GM23338 (cell line): ENCODE data around the gene IGF2. TPM values are rescaled to one million over a fixed set of nuclear protein-coding genes. Genes with fewer than 3 reads are reported as not detected.

Source experiments
- ATAC-seq: fragments of 200-7000 bp; cut with Tn5 transposase; 3 replicates; pipeline ENCODE4 v1.9.1; 2020
- DNase-seq: peaks from one replicate; pipeline ENCODE4 v3.0.0-alpha.2; 2015; ENCODE audit warnings: low spot score
- H2AFZ ChIP-seq: fragments of 200-600 bp; sonication (generic); 2 replicates; pipeline ENCODE4 v1.8.0; 2016; ENCODE audit warnings: antibody characterized with exemption, mild to moderate bottlenecking, moderate library complexity
- H3F3A ChIP-seq: fragments of 200-600 bp; sonication (generic); replicated peaks from 2 replicates; pipeline ENCODE4 v1.8.0; 2017; ENCODE audit warnings: antibody characterized with exemption, mixed run types, low read depth
- H3K27ac ChIP-seq: fragments of 200-600 bp; sonication (generic); 2 replicates; pipeline ENCODE4 v1.6.1; 2016; ENCODE audit warnings: low read depth
- H3K27me3 ChIP-seq: fragments of 200-600 bp; sonication (generic); 2 replicates; pipeline ENCODE4 v1.8.0; 2016; ENCODE audit warnings: mild to moderate bottlenecking, mixed run types, moderate library complexity; ENCODE audit not compliant: insufficient read depth
- H3K36me3 ChIP-seq: fragments of 200-600 bp; sonication (generic); 2 replicates; pipeline ENCODE4 v1.8.0; 2016; ENCODE audit warnings: mild to moderate bottlenecking; ENCODE audit not compliant: insufficient read depth
- H3K4me1 ChIP-seq: fragments of 200-600 bp; sonication (generic); 2 replicates; pipeline ENCODE4 v1.8.0; 2016; ENCODE audit warnings: mild to moderate bottlenecking, moderate library complexity; ENCODE audit not compliant: insufficient read depth
- H3K4me2 ChIP-seq: fragments of 200-600 bp; sonication (generic); 2 replicates; pipeline ENCODE4 v1.7.1; 2017; ENCODE audit warnings: mixed run types
- H3K4me3 ChIP-seq: fragments of 200-600 bp; sonication (generic); 2 replicates; pipeline ENCODE4 v1.6.1; 2016; ENCODE audit warnings: mixed run types
- H3K79me2 ChIP-seq: fragments of 200-600 bp; sonication (generic); replicated peaks from 2 replicates; pipeline ENCODE4 v1.8.0; 2017; ENCODE audit warnings: mild to moderate bottlenecking; ENCODE audit not compliant: insufficient read depth
- H3K9me2 ChIP-seq: fragments of 200-600 bp; sonication (generic); 2 replicates; pipeline ENCODE4 v1.8.0; 2017; ENCODE audit not compliant: insufficient read depth
- H4K20me1 ChIP-seq: fragments of 200-600 bp; sonication (generic); replicated peaks from 2 replicates; pipeline ENCODE4 v1.8.0; 2017; ENCODE audit warnings: mild to moderate bottlenecking; ENCODE audit not compliant: insufficient read depth
- H3K27ac Mint-ChIP-seq: 2 replicates; pipeline ENCODE4 v1.8.0; 2020; ENCODE audit warnings: inconsistent platforms, mild to moderate bottlenecking, moderate library complexity, mixed read lengths
- H3K27me3 Mint-ChIP-seq: 3 replicates; pipeline ENCODE4 v1.8.0; 2022; ENCODE audit warnings: low read depth, mild to moderate bottlenecking, moderate library complexity, mixed read lengths, inconsistent platforms; ENCODE audit not compliant: insufficient read depth, poor library complexity
- H3K36me3 Mint-ChIP-seq: 3 replicates; pipeline ENCODE4 v1.8.0; 2021; ENCODE audit warnings: low read depth, mild to moderate bottlenecking, inconsistent platforms, moderate library complexity, mixed read lengths
- H3K4me1 Mint-ChIP-seq: 3 replicates; pipeline ENCODE4 v1.8.0; 2020; ENCODE audit warnings: mild to moderate bottlenecking, inconsistent platforms, mixed read lengths
- H3K4me3 Mint-ChIP-seq: 3 replicates; pipeline ENCODE4 v1.8.0; 2021; ENCODE audit warnings: moderate library complexity, mild to moderate bottlenecking, inconsistent platforms, mixed read lengths
- H3K9me3 Mint-ChIP-seq: 3 replicates; pipeline ENCODE4 v1.8.0; 2020; ENCODE audit warnings: moderate library complexity, mild to moderate bottlenecking, inconsistent platforms, mixed read lengths
- CREB1 ChIP-seq: fragments of 250-450 bp; sonication (Bioruptor Pico); IDR thresholded peaks from 2 replicates; pipeline ENCODE4 v1.5.0; 2020; ENCODE audit warnings: low read depth, mild to moderate bottlenecking, moderate library complexity
- EZH2 ChIP-seq: fragments of 200-600 bp; sonication (generic); IDR thresholded peaks from one replicate; pipeline ENCODE4 v1.8.0; 2017; ENCODE audit warnings: antibody characterized with exemption, mild to moderate bottlenecking, low read depth; ENCODE audit not compliant: unreplicated experiment
- EZH2phosphoT487 ChIP-seq: fragments of 200-600 bp; sonication (generic); IDR thresholded peaks from one replicate; pipeline ENCODE4 v1.8.1; 2018; ENCODE audit warnings: antibody characterized with exemption; ENCODE audit not compliant: unreplicated experiment
- JUNB ChIP-seq: IDR thresholded peaks from one replicate; pipeline ENCODE4 v1.6.1; 2016; ENCODE audit warnings: antibody characterized with exemption; ENCODE audit not compliant: unreplicated experiment
- NANOG ChIP-seq: IDR thresholded peaks from 2 replicates; pipeline ENCODE4 v1.6.1; 2016; ENCODE audit warnings: antibody characterized with exemption, borderline replicate concordance
- POLR2AphosphoS5 ChIP-seq: IDR thresholded peaks from 2 replicates; pipeline ENCODE4 v1.6.1; 2016; ENCODE audit warnings: antibody characterized with exemption, low read depth
- STAT1 ChIP-seq: IDR thresholded peaks from one replicate; pipeline ENCODE4 v1.6.1; 2016; ENCODE audit warnings: antibody characterized with exemption; ENCODE audit not compliant: unreplicated experiment
- ZNF114 ChIP-seq: fragments of 250-450 bp; sonication (Bioruptor Pico); IDR thresholded peaks from 2 replicates; pipeline ENCODE4 v1.5.0; 2020; ENCODE audit warnings: mild to moderate bottlenecking, moderate library complexity
- ZNF331 ChIP-seq: fragments of 250-450 bp; sonication (Bioruptor Pico); IDR thresholded peaks from 2 replicates; pipeline ENCODE4 v1.5.0; 2020; ENCODE audit warnings: low read depth, mild to moderate bottlenecking, moderate library complexity
- polyA plus RNA-seq: library from polyadenylated mRNA; unstranded; fragments of >200 nt; fragmentation: Nextera tagmentation; extraction: Ambion mirVana; gene quantifications from 2 replicates; pipeline ENCODE4 v1.2.1, GENCODE V29; 2016
- total RNA-seq: library from RNA; depleted of rRNA; stranded (reverse); fragments of >200 nt; shearing (Covaris generic); gene quantifications from 2 replicates; pipeline ENCODE4 v1.2.3, GENCODE V29; 2014
- TF ChIP-seq, protein P1 (sequence below): fragments of 250-450 bp; sonication (Bioruptor Pico); IDR thresholded peaks from 2 replicates; pipeline ENCODE4 v1.5.0; 2020; ENCODE audit warnings: mild to moderate bottlenecking, moderate library complexity
- TF ChIP-seq, protein P2 (sequence below), 2 experiments: fragments of 200-600 bp in 1 of 2; sonication (generic) in 1 of 2; conservative IDR thresholded peaks; 2 replicates each; pipeline versions ENCODE4 v1.5.1 to v1.6.1; 2016 to 2017; ENCODE audit warnings: antibody characterized with exemption in 2 of 2, low read depth in 2 of 2, mild to moderate bottlenecking in 2 of 2, moderate library complexity in 1 of 2
- TF ChIP-seq, protein P3 (sequence below): IDR thresholded peaks from one replicate; pipeline ENCODE4 v1.6.1; 2018; ENCODE audit warnings: antibody characterized with exemption; ENCODE audit not compliant: unreplicated experiment
- TF ChIP-seq, protein P4 (sequence below): IDR thresholded peaks from 2 replicates; pipeline ENCODE4 v1.6.1; 2016; ENCODE audit warnings: antibody characterized with exemption

Gene IGF2
- total and polyA plus RNA-seq, 2 experiments from 2014 or later: 1.4 to 4.0 TPM

DNA sequence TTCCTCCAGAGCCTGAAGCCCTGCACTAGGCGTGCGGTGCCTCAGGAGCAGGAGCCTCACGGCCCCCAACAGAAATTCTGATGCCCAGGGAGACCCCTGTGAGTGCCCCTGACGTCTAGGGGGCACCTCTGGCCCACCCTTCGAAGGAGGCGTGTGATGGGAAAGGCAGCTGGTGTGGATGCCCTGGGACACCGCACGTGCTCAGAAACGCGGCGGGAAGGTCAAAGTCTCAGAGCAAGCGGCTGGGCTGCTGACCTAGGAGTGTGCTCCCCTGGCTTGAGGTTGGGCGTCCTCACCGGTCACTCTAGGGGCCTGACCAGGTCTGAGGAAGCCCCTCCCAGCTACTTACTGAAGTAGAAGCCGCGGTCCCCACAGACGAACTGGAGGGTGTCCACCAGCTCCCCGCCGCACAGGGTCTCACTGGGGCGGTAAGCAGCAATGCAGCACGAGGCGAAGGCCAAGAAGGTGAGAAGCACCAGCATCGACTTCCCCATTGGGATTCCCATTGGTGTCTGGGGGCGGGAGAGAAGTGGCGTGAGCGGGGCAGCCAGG is 4.1 kb downstream of the IGF2 start:
- Histone ChIP-seq H3K4me2 (no peak overlapping the region), H3K36me3 (no peaks in the 10 kb centered on the region), H3K4me3 (no peak overlapping the region), H3K4me1 (peaks cover 3% of the 10 kb centered on the region; the same call in 1 of the 2 replicates), H3K79me2 (no peaks in the 10 kb centered on the region), H3K27me3 (peaks cover 46% of the 10 kb centered on the region), H3K9me2 (no peaks in the 10 kb centered on the region), H2AFZ (no peak overlapping the region), H3K27ac (no peak overlapping the region), H3F3A (no peaks in the 10 kb centered on the region), H4K20me1 (no peaks in the 10 kb centered on the region)
- H3K4me1 Mint-ChIP-seq: peaks cover 9% of the 10 kb centered on the region; the same call in 2 of the 3 replicates
- ATAC-seq (no peak), DNase-seq (no peak)
- H3K27me3 Mint-ChIP-seq: peaks cover 61% of the 10 kb centered on the region
- H3K4me3 Mint-ChIP-seq: no peak overlapping the region; the same call in 2 of the 3 replicates
- TF ChIP-seq, protein P1, sequence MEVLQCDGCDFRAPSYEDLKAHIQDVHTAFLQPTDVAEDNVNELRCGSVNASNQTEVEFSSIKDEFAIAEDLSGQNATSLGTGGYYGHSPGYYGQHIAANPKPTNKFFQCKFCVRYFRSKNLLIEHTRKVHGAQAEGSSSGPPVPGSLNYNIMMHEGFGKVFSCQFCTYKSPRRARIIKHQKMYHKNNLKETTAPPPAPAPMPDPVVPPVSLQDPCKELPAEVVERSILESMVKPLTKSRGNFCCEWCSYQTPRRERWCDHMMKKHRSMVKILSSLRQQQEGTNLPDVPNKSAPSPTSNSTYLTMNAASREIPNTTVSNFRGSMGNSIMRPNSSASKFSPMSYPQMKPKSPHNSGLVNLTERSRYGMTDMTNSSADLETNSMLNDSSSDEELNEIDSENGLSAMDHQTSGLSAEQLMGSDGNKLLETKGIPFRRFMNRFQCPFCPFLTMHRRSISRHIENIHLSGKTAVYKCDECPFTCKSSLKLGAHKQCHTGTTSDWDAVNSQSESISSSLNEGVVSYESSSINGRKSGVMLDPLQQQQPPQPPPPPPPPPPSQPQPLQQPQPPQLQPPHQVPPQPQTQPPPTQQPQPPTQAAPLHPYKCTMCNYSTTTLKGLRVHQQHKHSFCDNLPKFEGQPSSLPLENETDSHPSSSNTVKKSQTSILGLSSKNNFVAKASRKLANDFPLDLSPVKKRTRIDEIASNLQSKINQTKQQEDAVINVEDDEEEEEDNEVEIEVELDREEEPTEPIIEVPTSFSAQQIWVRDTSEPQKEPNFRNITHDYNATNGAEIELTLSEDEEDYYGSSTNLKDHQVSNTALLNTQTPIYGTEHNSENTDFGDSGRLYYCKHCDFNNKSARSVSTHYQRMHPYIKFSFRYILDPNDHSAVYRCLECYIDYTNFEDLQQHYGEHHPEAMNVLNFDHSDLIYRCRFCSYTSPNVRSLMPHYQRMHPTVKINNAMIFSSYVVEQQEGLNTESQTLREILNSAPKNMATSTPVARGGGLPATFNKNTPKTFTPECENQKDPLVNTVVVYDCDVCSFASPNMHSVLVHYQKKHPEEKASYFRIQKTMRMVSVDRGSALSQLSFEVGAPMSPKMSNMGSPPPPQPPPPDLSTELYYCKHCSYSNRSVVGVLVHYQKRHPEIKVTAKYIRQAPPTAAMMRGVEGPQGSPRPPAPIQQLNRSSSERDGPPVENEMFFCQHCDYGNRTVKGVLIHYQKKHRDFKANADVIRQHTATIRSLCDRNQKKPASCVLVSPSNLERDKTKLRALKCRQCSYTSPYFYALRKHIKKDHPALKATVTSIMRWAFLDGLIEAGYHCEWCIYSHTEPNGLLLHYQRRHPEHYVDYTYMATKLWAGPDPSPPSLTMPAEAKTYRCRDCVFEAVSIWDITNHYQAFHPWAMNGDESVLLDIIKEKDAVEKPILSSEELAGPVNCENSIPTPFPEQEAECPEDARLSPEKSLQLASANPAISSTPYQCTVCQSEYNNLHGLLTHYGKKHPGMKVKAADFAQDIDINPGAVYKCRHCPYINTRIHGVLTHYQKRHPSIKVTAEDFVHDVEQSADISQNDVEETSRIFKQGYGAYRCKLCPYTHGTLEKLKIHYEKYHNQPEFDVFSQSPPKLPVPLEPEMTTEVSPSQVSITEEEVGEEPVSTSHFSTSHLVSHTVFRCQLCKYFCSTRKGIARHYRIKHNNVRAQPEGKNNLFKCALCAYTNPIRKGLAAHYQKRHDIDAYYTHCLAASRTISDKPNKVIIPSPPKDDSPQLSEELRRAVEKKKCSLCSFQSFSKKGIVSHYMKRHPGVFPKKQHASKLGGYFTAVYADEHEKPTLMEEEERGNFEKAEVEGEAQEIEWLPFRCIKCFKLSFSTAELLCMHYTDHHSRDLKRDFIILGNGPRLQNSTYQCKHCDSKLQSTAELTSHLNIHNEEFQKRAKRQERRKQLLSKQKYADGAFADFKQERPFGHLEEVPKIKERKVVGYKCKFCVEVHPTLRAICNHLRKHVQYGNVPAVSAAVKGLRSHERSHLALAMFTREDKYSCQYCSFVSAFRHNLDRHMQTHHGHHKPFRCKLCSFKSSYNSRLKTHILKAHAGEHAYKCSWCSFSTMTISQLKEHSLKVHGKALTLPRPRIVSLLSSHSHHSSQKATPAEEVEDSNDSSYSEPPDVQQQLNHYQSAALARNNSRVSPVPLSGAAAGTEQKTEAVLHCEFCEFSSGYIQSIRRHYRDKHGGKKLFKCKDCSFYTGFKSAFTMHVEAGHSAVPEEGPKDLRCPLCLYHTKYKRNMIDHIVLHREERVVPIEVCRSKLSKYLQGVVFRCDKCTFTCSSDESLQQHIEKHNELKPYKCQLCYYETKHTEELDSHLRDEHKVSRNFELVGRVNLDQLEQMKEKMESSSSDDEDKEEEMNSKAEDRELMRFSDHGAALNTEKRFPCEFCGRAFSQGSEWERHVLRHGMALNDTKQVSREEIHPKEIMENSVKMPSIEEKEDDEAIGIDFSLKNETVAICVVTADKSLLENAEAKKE: no peak
- TF ChIP-seq JUNB: no peak
- TF ChIP-seq ZNF114 (CRISPR knock-in tag): no peak
- no peak for TF ChIP-seq ZNF331 (CRISPR knock-in tag)
- TF ChIP-seq, protein P2, sequence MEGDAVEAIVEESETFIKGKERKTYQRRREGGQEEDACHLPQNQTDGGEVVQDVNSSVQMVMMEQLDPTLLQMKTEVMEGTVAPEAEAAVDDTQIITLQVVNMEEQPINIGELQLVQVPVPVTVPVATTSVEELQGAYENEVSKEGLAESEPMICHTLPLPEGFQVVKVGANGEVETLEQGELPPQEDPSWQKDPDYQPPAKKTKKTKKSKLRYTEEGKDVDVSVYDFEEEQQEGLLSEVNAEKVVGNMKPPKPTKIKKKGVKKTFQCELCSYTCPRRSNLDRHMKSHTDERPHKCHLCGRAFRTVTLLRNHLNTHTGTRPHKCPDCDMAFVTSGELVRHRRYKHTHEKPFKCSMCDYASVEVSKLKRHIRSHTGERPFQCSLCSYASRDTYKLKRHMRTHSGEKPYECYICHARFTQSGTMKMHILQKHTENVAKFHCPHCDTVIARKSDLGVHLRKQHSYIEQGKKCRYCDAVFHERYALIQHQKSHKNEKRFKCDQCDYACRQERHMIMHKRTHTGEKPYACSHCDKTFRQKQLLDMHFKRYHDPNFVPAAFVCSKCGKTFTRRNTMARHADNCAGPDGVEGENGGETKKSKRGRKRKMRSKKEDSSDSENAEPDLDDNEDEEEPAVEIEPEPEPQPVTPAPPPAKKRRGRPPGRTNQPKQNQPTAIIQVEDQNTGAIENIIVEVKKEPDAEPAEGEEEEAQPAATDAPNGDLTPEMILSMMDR (conservative IDR thresholded peaks at IDR 0.05; ENCODE audit: low read depth in 2 of 2): no peak
- TF ChIP-seq POLR2AphosphoS5: no peak
- TF ChIP-seq, protein P3, sequence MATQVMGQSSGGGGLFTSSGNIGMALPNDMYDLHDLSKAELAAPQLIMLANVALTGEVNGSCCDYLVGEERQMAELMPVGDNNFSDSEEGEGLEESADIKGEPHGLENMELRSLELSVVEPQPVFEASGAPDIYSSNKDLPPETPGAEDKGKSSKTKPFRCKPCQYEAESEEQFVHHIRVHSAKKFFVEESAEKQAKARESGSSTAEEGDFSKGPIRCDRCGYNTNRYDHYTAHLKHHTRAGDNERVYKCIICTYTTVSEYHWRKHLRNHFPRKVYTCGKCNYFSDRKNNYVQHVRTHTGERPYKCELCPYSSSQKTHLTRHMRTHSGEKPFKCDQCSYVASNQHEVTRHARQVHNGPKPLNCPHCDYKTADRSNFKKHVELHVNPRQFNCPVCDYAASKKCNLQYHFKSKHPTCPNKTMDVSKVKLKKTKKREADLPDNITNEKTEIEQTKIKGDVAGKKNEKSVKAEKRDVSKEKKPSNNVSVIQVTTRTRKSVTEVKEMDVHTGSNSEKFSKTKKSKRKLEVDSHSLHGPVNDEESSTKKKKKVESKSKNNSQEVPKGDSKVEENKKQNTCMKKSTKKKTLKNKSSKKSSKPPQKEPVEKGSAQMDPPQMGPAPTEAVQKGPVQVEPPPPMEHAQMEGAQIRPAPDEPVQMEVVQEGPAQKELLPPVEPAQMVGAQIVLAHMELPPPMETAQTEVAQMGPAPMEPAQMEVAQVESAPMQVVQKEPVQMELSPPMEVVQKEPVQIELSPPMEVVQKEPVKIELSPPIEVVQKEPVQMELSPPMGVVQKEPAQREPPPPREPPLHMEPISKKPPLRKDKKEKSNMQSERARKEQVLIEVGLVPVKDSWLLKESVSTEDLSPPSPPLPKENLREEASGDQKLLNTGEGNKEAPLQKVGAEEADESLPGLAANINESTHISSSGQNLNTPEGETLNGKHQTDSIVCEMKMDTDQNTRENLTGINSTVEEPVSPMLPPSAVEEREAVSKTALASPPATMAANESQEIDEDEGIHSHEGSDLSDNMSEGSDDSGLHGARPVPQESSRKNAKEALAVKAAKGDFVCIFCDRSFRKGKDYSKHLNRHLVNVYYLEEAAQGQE: no peak
- TF ChIP-seq, protein P4, sequence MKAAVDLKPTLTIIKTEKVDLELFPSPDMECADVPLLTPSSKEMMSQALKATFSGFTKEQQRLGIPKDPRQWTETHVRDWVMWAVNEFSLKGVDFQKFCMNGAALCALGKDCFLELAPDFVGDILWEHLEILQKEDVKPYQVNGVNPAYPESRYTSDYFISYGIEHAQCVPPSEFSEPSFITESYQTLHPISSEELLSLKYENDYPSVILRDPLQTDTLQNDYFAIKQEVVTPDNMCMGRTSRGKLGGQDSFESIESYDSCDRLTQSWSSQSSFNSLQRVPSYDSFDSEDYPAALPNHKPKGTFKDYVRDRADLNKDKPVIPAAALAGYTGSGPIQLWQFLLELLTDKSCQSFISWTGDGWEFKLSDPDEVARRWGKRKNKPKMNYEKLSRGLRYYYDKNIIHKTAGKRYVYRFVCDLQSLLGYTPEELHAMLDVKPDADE: no peak
- TF ChIP-seq EZH2: no peak
- no peak for TF ChIP-seq EZH2phosphoT487
- TF ChIP-seq NANOG: no peak
- no peak for TF ChIP-seq STAT1
- TF ChIP-seq CREB1: no peak
- H3K9me3 Mint-ChIP-seq: no peaks in the 10 kb centered on the region
- no peak overlapping the region for H3K27ac Mint-ChIP-seq
- no peaks in the 10 kb centered on the region for H3K36me3 Mint-ChIP-seq
